ENCODE data around the gene GUCY1A2.

The GUCY1A2 gene

GRCh38 chr11:106627694-106628093 is 390.6 kb downstream of the GUCY1A2 start:
- no peak for DNase-seq

DNA sequence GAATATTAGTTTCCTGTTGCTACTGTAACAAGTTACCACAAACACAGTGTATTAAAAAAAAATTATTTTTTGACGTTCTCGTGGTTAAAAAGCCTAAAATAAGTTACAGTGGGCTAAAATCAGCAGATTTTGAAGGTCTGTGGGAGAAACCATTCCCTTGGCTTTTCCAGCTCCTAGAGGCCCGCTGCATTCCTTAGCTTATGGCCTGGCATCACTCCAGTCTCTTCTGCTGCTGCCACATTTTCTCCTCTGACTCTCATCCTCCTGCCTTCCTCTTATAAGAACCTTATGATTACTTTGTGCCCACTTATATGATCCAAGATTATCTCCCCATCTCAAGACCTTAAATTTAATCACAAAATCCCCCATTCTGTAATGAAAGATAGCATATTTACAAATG is 392.7 kb downstream of the GUCY1A2 start:
- no peak for DNase-seq

GRCh38 chr11:106624377-106624776 is 393.9 kb downstream of the GUCY1A2 start:
- DNase-seq: no peak

Data from suppressor macrophage (primary cell).